ENCODE data around the gene APBA3. TPM values are rescaled to one million over a fixed set of nuclear protein-coding genes. Genes with fewer than 3 reads are reported as not detected.
"Not testable (repeated sequence)": the region's sequence is repeated elsewhere in the genome, so short reads cannot be mapped to it uniquely, and the experiment has no call there.

The APBA3 gene
- total and polyA plus RNA-seq, 4 donors = 16.5 to 38.0 (median 22.6) TPM

DNA sequence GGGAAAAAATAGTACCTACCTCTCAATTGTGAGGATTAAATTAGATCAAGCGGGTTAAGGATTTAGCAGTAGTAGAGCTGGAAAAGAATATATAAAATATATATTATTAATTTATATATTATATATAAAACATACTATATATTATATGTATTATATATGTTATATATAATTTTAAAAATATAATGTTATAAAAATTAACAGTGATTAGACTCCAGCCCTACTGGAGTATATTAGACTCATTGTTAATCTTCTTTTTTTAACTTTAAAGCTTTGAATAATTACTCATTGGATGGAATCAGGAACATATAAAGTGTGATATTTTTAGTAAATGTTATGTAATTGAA, 610 bp upstream of the APBA3 start:
- Histone ChIP-seq H3K4me1 (ENCODE audit: control insufficient read depth in 5 of 5, insufficient read depth in 5 of 5, low read length in 5 of 5) (peaks cover 0 to 10% (median 4%) of the 10 kb centered on the region in 5 donors), H3K27me3 (ENCODE audit: control insufficient read depth in 3 of 3, insufficient read depth in 3 of 3, low read length in 2 of 3) (no peaks in the 10 kb centered on the region), H3K27ac (ENCODE audit: low read depth in 1 of 2, low read length in 1 of 2) (peak overlapping the region in 1 of 2 donors; percentile 84), H3K9me3 (ENCODE audit: control insufficient read depth in 4 of 4, insufficient read depth in 3 of 4, low read length in 3 of 4) (no peaks in the 10 kb centered on the region), H3K9ac (ENCODE audit: insufficient read depth in 1 of 2, low read length in 2 of 2) (peak overlapping the region in 1 of 2 donors; percentile 86), H3K4me3 (no peak overlapping the region), H3K36me3 (ENCODE audit: control insufficient read depth in 4 of 4, insufficient read depth in 4 of 4, low read length in 4 of 4) (peaks cover 0 to 22% (median 3%) of the 10 kb centered on the region in 4 donors)
- WGBS, 2 donors = 53 to 97% methylated on average over 1 of the region's 1 CpG
- DNase-seq = no peak
- ATAC-seq (ENCODE audit: insufficient read depth, low FRiP score) = no peak
- TF ChIP-seq, protein P1, sequence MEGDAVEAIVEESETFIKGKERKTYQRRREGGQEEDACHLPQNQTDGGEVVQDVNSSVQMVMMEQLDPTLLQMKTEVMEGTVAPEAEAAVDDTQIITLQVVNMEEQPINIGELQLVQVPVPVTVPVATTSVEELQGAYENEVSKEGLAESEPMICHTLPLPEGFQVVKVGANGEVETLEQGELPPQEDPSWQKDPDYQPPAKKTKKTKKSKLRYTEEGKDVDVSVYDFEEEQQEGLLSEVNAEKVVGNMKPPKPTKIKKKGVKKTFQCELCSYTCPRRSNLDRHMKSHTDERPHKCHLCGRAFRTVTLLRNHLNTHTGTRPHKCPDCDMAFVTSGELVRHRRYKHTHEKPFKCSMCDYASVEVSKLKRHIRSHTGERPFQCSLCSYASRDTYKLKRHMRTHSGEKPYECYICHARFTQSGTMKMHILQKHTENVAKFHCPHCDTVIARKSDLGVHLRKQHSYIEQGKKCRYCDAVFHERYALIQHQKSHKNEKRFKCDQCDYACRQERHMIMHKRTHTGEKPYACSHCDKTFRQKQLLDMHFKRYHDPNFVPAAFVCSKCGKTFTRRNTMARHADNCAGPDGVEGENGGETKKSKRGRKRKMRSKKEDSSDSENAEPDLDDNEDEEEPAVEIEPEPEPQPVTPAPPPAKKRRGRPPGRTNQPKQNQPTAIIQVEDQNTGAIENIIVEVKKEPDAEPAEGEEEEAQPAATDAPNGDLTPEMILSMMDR (IDR thresholded peaks at IDR 0.05; ENCODE audit: control extremely low read depth, extremely low read depth) = no peak

DNA sequence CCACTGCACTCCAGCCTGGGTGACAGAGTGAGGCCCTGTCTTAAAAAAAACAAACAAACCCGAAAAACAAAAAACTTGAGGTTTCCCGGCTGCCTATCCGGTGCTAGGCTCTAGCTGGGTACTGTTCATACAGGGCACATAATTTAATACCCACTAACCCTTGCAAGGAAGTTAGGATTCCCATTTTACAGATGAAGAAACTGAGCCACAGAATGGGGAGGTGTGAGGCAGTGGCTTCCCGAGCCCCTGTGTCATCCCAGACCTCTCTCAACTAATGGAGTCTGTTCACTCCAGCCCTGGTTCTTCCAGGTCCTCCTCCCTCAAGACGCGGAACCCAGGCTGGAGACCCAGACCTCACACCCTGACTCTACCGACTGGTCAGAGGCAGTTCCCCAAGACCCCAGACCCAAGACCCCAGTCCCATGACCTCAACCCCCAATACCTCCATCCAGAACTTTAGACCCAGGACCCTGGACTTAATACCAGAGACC, 576 bp downstream of the APBA3 start:
- H3K9me3 ChIP-seq (ENCODE audit: control insufficient read depth in 4 of 4, insufficient read depth in 3 of 4, low read length in 3 of 4) = no peaks in the 10 kb centered on the region
- H3K36me3 ChIP-seq (ENCODE audit: control insufficient read depth in 4 of 4, insufficient read depth in 4 of 4, low read length in 4 of 4) = peaks cover 0 to 14% (median 3%) of the 10 kb centered on the region in 4 donors
- H3K27me3 ChIP-seq (ENCODE audit: control insufficient read depth in 3 of 3, insufficient read depth in 3 of 3, low read length in 2 of 3) = no peaks in the 10 kb centered on the region
- H3K9ac ChIP-seq (ENCODE audit: insufficient read depth in 1 of 2, low read length in 2 of 2) = peak overlapping the region; percentile 88 to 95
- peaks cover 0 to 10% (median 4%) of the 10 kb centered on the region in 5 donors for H3K4me1 ChIP-seq (ENCODE audit: control insufficient read depth in 5 of 5, insufficient read depth in 5 of 5, low read length in 5 of 5)
- DNase-seq (no peak), ATAC-seq (ENCODE audit: insufficient read depth, low FRiP score) (no peak)
- TF ChIP-seq, protein P1 (IDR thresholded peaks at IDR 0.05; ENCODE audit: control extremely low read depth, extremely low read depth) = no peak
- H3K4me3 ChIP-seq = peak overlapping the region; percentile 90
- WGBS, 2 donors = 26 to 40% methylated on average over 7 of the region's 7 CpGs
- H3K27ac ChIP-seq (ENCODE audit: low read depth in 1 of 2, low read length in 1 of 2) = peak overlapping the region; percentile 80 to 84

DNA sequence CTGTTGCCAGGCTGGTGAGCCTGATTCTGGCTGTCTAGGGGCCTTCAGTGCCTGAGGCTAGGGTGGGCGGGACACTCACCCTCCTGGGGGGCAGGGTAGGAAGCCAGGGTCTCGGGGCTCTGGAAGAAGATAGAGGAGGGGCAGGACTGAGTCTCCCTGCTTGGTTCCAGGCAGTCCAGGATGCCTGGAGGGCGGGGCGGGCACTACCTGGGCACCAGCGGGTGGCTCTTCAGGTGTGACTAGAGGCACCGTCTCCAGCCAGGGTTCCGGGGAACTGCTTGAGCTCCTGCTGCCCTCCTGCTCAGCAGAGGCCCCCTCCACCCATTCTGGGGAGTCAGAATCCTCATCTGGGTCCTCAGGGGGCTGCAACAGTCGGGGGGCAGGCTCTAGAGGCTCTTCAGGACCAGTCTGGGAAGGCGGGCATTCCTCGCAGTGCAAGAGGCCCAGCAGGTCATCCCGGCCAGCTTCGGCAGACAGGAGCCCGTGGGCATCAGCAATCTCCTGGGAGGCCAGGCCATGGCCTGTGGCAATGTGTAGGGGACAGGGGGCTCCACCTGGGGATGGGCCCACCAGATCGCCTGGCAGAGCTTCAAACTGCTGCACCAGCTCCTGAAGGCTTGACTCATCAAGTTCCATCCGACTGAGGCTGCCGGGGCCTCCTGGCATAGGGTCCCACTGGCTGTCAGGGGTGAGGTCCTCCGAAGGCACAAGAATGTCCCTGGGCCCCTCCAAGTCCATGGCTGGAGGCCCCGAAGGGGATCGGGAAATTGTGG, 1.8 kb downstream of the APBA3 start:
- H3K9me3 ChIP-seq (ENCODE audit: control insufficient read depth in 4 of 4, insufficient read depth in 3 of 4, low read length in 3 of 4) = no peaks in the 10 kb centered on the region
- WGBS, 2 donors = 91 to 94% methylated on average over 19 of the region's 19 CpGs
- H3K4me3 ChIP-seq = no peak overlapping the region
- H3K27me3 ChIP-seq (ENCODE audit: control insufficient read depth in 3 of 3, insufficient read depth in 3 of 3, low read length in 2 of 3) = no peaks in the 10 kb centered on the region
- H3K27ac ChIP-seq (ENCODE audit: low read depth in 1 of 2, low read length in 1 of 2) = no peak overlapping the region
- ATAC-seq (ENCODE audit: insufficient read depth, low FRiP score) (no peak), DNase-seq (no peak)
- TF ChIP-seq, protein P1 (IDR thresholded peaks at IDR 0.05; ENCODE audit: control extremely low read depth, extremely low read depth) = no peak
- peaks cover 0 to 10% (median 4%) of the 10 kb centered on the region in 5 donors for H3K4me1 ChIP-seq (ENCODE audit: control insufficient read depth in 5 of 5, insufficient read depth in 5 of 5, low read length in 5 of 5)
- H3K9ac ChIP-seq (ENCODE audit: insufficient read depth in 1 of 2, low read length in 2 of 2) = no peak overlapping the region
- peaks cover 0 to 11% (median 3%) of the 10 kb centered on the region in 4 donors for H3K36me3 ChIP-seq (ENCODE audit: control insufficient read depth in 4 of 4, insufficient read depth in 4 of 4, low read length in 4 of 4)

DNA sequence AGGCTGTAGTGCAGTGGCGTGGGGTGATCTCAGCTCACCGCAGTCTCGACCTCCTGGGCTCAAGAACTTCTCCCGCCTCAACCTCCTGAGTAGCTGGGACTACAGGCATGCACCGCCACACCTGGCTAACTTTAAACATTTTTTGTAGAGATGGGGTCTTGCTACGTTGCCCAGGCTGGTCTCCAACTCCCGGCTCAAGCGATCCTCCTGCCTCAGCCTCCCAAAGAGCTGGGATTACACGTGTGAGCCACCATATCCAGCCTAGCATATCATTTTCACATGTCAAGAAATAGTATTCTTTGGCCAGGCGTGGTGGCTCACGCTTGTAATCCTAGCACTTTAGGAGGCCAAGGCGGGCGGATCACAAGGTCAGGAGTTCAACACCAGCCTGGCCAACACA, 3.2 kb downstream of the APBA3 start:
- not testable (repeated sequence) for DNase-seq; ATAC-seq (ENCODE audit: insufficient read depth, low FRiP score); H3K4me1 ChIP-seq (ENCODE audit: control insufficient read depth in 5 of 5, insufficient read depth in 5 of 5, low read length in 5 of 5); H3K27me3 ChIP-seq (ENCODE audit: control insufficient read depth in 3 of 3, insufficient read depth in 3 of 3, low read length in 2 of 3); H3K9me3 ChIP-seq (ENCODE audit: control insufficient read depth in 4 of 4, insufficient read depth in 3 of 4, low read length in 3 of 4); H3K9ac ChIP-seq (ENCODE audit: insufficient read depth in 1 of 2, low read length in 2 of 2); H3K4me3 ChIP-seq; H3K27ac ChIP-seq (ENCODE audit: low read depth in 1 of 2, low read length in 1 of 2)
- WGBS, 2 donors = 98% methylated on average over 13 of the region's 13 CpGs
- H3K36me3 ChIP-seq (ENCODE audit: control insufficient read depth in 4 of 4, insufficient read depth in 4 of 4, low read length in 4 of 4) = peaks cover 0 to 17% (median 3%) of the 10 kb centered on the region in 4 donors

DNA sequence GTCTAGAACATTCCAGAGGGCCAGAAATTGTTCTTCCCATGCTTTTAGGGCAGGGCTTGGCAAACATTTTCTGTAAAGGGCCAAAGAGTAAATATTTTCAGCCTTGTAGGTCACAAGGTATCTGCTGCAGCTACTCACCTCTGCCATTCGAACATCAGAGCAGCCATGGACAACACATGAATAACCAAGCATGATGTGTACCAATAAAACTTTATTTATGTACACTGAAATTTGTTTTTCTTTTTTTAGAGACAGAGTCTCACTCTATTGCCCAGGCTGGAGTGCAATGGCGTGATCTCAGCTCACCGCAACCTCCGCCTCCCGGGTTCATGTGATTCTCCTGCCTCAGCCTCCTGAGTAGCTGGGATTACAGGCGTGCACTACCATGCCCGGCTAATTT, 3.8 kb downstream of the APBA3 start:
- not testable (repeated sequence) for H3K27me3 ChIP-seq (ENCODE audit: control insufficient read depth in 3 of 3, insufficient read depth in 3 of 3, low read length in 2 of 3); H3K9ac ChIP-seq (ENCODE audit: insufficient read depth in 1 of 2, low read length in 2 of 2); ATAC-seq (ENCODE audit: insufficient read depth, low FRiP score); H3K4me3 ChIP-seq; DNase-seq; H3K4me1 ChIP-seq (ENCODE audit: control insufficient read depth in 5 of 5, insufficient read depth in 5 of 5, low read length in 5 of 5); H3K9me3 ChIP-seq (ENCODE audit: control insufficient read depth in 4 of 4, insufficient read depth in 3 of 4, low read length in 3 of 4); H3K27ac ChIP-seq (ENCODE audit: low read depth in 1 of 2, low read length in 1 of 2)
- H3K36me3 ChIP-seq (ENCODE audit: control insufficient read depth in 4 of 4, insufficient read depth in 4 of 4, low read length in 4 of 4) = peaks cover 0 to 22% (median 3%) of the 10 kb centered on the region in 4 donors
- WGBS, 2 donors = 96 to 98% methylated on average over 7 of the region's 7 CpGs

Measured in lung (tissue), 12 donors.